GM19240 (cell line): ENCODE measurements around the gene CDKN1C.
A peak's percentile ranks its signal among the peaks of the same experiment; 100 is the strongest.
"Not testable (repeated sequence)": the region's sequence is repeated elsewhere in the genome, so short reads cannot be mapped to it uniquely, and the experiment has no call there.

Experiments
- DNase-seq: peaks from one replicate; pipeline ENCODE4 v3.0.0; 2011; ENCODE audit warnings: low spot score; ENCODE audit not compliant: insufficient read length

Gene CDKN1C

DNA sequence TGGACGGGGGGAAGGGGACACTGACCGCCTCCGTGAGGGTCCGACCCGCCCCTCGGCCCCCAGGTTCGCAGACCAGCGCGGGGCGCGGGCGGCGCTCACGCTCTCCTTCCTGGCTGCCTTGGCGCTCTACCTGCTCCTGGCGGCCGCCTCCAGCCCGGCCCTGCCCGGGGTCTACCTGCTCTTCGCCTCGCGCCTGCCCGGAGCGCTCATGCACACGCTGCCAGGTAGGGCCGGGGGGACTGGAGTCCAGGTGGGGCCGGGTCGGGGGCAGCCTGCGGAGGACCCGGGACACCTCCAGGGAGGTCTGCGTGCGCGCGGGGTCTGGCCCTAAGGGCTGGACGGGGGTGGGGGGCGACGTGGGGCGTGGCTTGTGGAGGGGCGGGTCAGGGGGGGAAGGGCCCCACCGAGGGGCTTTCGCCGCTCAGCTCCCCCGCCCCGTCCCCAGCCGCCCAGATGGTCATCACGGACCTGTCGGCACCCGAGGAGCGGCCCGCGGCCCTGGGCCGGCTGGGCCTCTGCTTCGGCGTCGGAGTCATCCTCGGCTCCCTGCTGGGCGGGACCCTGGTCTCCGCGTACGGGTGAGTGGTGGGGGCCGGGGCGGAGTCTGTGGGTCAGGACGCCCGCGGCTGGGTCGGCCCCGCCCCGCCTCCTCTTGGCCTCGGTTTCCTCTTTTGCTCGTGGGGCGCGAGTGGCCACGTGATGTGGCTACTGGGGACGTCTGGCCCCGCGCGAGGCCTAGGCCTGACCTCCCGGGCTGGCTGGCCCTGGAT is 23.7 kb upstream of the CDKN1C start:
- no peak for DNase-seq

GRCh38 chr11:2908130-2908529 is 22.6 kb upstream of the CDKN1C start:
- no peak for DNase-seq

- not testable (repeated sequence) for DNase-seq
These were observed 19.7 kb upstream of the CDKN1C start for GRCh38 chr11:2905299-2905698.

- no peak for DNase-seq
These were observed 18.8 kb upstream of the CDKN1C start for GRCh38 chr11:2904153-2905052.

DNA sequence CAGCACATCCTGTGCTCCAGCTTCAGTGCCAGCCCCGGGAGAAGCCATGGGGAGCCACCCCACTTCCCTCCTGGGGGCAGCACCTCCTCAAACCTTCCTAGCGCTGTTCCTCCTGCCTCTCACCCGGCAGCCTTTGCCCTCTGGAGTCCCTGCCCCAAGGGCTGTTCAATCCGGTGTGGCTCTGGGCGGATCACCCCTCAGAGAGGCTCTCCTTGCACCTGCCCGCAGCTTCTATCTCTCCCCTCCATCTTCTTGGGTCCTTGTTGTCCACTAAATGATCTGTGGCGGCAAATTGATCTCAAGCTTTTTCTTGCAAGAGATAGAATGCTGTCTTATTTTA is 18.1 kb upstream of the CDKN1C start:
- DNase-seq, result no peak

GRCh38 chr11:2902784-2903671 is 17.5 kb upstream of the CDKN1C start:
- DNase-seq, result no peak

GRCh38 chr11:2901854-2902783 is 16.5 kb upstream of the CDKN1C start:
- DNase-seq, result peak; percentile 99

GRCh38 chr11:2901196-2901796 is 15.7 kb upstream of the CDKN1C start:
- DNase-seq, result no peak

GRCh38 chr11:2899080-2899783 is 13.7 kb upstream of the CDKN1C start:
- no peak for DNase-seq

- DNase-seq, result no peak
These were observed 12.9 kb upstream of the CDKN1C start for GRCh38 chr11:2898366-2899079.

DNA sequence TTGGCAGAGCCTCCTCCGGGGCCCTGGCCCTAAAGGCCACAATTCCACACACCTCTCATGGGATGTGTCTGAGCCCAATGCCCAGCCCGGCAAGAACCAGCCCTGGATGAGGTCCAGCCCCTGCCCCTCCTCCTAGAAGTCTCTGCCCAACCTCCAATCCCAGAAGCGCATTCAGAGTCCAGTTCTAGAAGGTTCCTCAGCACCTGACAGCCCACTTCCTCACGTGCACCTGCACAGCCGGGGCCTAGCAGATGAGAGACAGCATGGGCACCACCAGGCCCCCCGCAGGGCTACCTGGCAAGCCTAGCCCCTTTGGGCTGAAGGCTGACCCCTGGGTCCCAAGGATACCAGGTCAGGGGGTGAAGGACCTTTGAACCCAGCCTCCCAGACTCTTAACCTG is 11.5 kb upstream of the CDKN1C start:
- no peak for DNase-seq

DNA sequence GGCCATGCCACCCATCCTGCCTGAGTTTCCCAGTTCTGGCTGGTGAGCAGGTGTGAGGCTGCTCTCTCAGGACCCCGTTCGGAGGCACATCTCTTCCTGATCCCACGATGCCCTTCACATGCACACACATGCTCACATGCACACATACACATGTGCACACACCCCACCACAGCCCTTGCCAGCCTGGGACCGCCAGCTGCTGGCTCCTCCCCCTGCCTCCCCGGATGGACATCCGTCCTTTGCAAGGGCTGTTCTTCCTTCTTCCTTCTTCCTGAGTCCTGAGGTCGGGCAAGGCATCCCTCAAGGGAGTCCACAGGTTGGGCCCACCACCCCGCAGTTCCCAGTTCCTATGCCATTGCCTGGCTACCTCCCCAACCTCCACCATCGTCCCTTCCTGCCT is 10.5 kb upstream of the CDKN1C start:
- no peak for DNase-seq

DNA sequence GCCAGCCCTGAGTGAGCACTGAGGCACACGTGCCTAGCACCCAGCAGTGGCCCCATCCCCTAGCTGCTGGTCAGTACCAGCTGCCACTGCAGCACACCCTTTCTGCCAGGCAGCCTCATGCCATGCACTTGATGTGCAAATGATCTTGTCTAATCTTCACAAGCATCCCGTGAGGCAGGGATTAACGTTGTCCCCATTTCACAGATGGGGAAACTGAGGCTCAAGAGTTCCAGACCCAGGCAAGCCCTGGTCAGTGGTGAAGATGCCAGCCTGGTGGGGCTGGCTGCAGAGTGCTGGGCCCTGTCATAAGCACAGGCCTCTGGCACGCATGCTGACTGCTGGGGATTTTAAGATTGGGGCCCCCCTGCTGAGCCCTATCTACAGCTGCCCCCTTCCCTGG is 8.4 kb upstream of the CDKN1C start:
- no peak for DNase-seq

DNA sequence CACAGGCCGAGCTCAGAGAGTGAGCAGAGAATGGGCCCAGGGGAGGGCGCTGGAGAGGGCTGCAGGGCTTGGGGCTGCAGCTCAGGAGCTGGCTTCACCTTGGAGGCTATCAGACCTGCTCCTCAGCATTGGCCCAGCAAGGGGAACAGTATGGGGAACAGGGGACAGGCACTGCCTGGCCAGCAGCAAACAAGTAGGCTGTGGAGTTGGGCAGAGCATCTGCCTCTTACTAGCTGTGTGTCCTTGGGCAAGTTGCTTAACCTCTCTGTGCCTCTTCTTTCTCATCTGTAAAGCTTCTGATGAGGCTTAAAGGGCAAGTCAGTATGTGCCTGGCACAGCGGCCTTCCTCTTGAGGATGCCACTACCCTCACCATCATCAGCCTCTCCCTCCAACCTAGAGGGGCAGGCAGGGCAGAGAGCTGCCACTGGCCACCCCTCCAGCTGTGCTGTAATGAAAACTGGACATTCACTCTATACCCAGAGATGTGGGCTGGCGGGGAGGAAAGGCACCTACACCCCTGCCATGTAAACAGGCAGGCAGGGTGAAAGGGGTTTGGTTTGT is 7.5 kb upstream of the CDKN1C start:
- DNase-seq, result no peak

DNA sequence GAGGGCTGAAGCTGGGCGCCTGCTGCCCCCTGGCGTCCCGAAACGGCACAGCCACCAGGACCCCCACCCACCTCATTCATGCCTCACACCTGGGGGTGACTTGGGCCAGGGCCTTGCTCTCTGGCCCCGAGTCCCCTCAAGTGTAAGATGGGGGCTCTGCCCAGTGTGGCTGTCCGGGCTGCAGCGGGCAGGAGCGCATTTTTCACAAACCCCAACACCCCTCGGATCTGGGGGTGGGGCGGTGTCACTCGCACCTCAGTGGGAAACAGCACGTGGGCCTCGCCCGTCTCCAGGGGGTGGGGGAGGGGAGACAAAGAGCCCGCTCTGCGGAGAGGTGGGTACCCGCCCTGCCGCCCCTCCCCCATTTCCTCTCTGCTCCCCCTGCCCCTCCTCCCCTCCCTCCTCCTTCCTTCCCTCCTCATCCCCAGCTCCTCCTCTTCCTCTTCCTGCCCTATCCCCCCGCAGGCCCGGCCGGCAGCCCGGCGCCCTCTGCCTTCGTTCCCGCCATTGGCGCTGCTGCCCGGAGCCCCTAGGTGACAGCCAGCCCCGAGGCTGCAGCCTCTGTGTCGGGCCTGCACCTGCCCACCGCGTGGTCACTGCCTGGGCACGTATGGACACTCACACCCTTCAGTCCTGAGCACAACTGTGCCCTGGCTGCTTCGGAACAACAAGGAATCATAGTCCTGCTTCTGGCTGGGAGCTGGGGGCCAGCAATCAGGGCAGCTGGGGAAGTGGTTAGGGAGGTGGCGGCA is 6.8 kb upstream of the CDKN1C start:
- DNase-seq, result no peak

- no peak for DNase-seq
These were observed 6.0 kb upstream of the CDKN1C start for GRCh38 chr11:2891326-2892214.
